Activated T-helper 2 cell treated with anti-CD3 and anti-CD28 coated beads, Interferon-gamma antibody, Interleukin-2, Interleukin-4, amounts not matched to agents 10 μg/mL and 5 μg/mL and 100 μg/mL, durations not matched to agents 14 hours and 24 hours and 36 hours (primary cell): ENCODE results near the gene TNFSF10. TPM values are rescaled to one million over a fixed set of nuclear protein-coding genes. Genes with fewer than 3 reads are reported as not detected.
"Not testable (repeated sequence)": the region's sequence is repeated elsewhere in the genome, so short reads cannot be mapped to it uniquely, and the experiment has no call there.

Experiments used
- DNase-seq: peaks from one replicate; pipeline ENCODE4 v3.0.0; 2021; ENCODE audit warnings: low spot score
- H3K27ac Mint-ChIP-seq: one replicate; pipeline ENCODE4 v1.8.0; 2021; ENCODE audit warnings: mixed read lengths
- H3K27me3 Mint-ChIP-seq: one replicate; pipeline ENCODE4 v1.8.0; 2021; ENCODE audit warnings: low read depth, mixed read lengths
- H3K36me3 Mint-ChIP-seq: one replicate; pipeline ENCODE4 v1.8.0; 2021; ENCODE audit warnings: low read depth, mixed read lengths
- H3K4me1 Mint-ChIP-seq: one replicate; pipeline ENCODE4 v1.8.0; 2021; ENCODE audit warnings: low read depth, mixed read lengths
- H3K4me3 Mint-ChIP-seq: one replicate; pipeline ENCODE4 v1.8.0; 2021; ENCODE audit warnings: low read depth, mild to moderate bottlenecking, moderate library complexity, mixed read lengths
- H3K9me3 Mint-ChIP-seq: one replicate; pipeline ENCODE4 v1.8.0; 2021; ENCODE audit warnings: mixed read lengths
- intact Hi-C: fragments of 100-400 bp; cut with micrococcal nuclease; formaldehyde crosslinking; loops from one replicate; pipeline ENCODE4 v1.15.1; 2023
- total RNA-seq: library from RNA; stranded (reverse); gene quantifications from 2 replicates; pipeline ENCODE4 v1.2.3, GENCODE V29; 2022

The TNFSF10 gene
- total RNA-seq: 52.3 and 54.8 TPM in 2 replicates

- H3K27me3 Mint-ChIP-seq: no peaks in the 10 kb centered on the region
- DNase-seq: peak; percentile 79
- peaks cover 36% of the 10 kb centered on the region for H3K36me3 Mint-ChIP-seq
- H3K4me3 Mint-ChIP-seq: peak within 1 kb of the TSS; percentile 98
- H3K9me3 Mint-ChIP-seq: no peaks in the 10 kb centered on the region
- H3K4me1 Mint-ChIP-seq: peaks cover 41% of the 10 kb centered on the region
- H3K27ac Mint-ChIP-seq: peak within 1 kb of the TSS; percentile 87
- intact Hi-C loops: loop anchor here (1.0 to 2.0 kb wide), 4 partner anchors 28 to 188 kb away; partner anchors contain the start of gene NCEH1
These were observed at the start of gene TNFSF10 for GRCh38 chr3:172522871-172523818. TNFSF10 (minus strand) TSS chr3:172523430; CDS start chr3:172523384, 46 bp downstream.

- Mint-ChIP-seq H3K4me3 (no peak overlapping the region), H3K27ac (no peak overlapping the region)
These were observed 46.1 kb upstream of the TNFSF10 start for GRCh38 chr3:172569128-172570008.

DNA sequence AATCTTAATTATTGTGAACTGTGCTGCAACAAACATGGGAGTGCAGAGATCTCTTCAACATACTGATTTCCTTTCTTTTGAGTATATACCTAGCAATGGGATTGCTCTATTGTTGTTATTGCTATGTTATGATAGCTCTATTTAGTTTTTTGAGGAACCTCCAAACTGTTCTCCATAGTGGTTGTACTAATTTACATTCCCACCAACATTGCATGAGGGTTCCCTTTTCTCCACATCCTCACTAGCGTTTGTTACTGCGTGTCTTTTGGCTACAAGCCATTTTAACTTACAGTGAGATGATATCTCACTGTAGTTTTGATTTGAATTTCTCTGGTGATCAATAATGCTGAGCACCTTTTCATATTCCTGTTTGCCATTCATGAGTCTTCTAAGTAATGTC, 45.5 kb upstream of the TNFSF10 start:
- Mint-ChIP-seq H3K27ac (no peak overlapping the region), H3K4me1 (peaks cover 31% of the 10 kb centered on the region), H3K36me3 (peaks cover 18% of the 10 kb centered on the region), H3K9me3 (peaks cover 30% of the 10 kb centered on the region), H3K4me3 (no peak overlapping the region), H3K27me3 (no peaks in the 10 kb centered on the region)
- intact Hi-C loops: no loop called here
- no peak for DNase-seq

More at GRCh38 chr3:172569128-172570008, 46.1 kb upstream of the TNFSF10 start:
- no peak for DNase-seq
- Mint-ChIP-seq H3K27me3 (no peaks in the 10 kb centered on the region), H3K4me1 (peaks cover 29% of the 10 kb centered on the region), H3K9me3 (peaks cover 30% of the 10 kb centered on the region), H3K36me3 (peaks cover 18% of the 10 kb centered on the region)
- intact Hi-C loops: no loop called here

DNA sequence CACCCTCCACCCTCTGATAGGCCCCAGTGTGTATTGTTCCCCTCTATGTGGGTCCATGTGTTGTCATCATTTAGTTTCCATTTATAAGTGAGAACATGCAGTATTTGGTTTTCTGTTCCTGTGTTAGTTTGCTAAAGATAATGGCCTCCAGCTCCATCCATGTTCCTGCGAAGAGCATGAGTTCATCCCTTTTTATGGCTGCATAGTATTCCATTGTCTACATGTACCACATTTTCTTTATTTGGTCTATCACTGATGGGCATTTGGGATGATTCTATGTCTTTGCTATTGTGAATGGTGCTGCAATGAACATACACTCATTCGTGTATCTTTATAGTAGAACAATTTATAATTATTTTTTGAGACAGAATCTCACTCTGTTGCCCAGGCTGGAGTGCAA, 43.6 kb upstream of the TNFSF10 start:
- intact Hi-C loops, H3K27me3 Mint-ChIP-seq, H3K27ac Mint-ChIP-seq, DNase-seq, H3K4me3 Mint-ChIP-seq: not testable (repeated sequence)
- H3K36me3 Mint-ChIP-seq: peaks cover 15% of the 10 kb centered on the region
- peaks cover 46% of the 10 kb centered on the region for H3K4me1 Mint-ChIP-seq
- peaks cover 30% of the 10 kb centered on the region for H3K9me3 Mint-ChIP-seq

DNA sequence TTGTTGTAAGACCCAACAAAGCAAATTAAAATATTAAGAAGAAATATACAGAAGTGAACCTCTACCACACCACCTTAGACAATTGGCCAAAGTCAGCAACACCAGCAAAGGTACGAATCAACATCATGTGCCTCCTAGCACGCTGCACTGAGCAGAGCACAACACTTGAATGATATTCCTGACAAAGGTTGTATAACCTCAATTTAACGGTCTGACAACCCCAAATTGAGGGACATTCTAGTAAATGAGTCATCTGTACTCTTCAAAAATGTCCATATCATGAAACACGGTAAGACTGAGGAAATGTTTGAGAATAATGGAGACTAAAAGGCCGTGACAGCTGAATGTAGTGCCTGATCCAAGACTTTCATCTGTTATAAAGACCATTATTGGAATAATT, 41.3 kb upstream of the TNFSF10 start:
- peaks cover 8% of the 10 kb centered on the region for H3K36me3 Mint-ChIP-seq
- H3K27ac Mint-ChIP-seq: no peak overlapping the region
- H3K4me1 Mint-ChIP-seq: peaks cover 51% of the 10 kb centered on the region
- no peaks in the 10 kb centered on the region for H3K27me3 Mint-ChIP-seq
- intact Hi-C loops: no loop called here
- no peak for DNase-seq
- peaks cover 21% of the 10 kb centered on the region for H3K9me3 Mint-ChIP-seq
- no peak overlapping the region for H3K4me3 Mint-ChIP-seq

DNA sequence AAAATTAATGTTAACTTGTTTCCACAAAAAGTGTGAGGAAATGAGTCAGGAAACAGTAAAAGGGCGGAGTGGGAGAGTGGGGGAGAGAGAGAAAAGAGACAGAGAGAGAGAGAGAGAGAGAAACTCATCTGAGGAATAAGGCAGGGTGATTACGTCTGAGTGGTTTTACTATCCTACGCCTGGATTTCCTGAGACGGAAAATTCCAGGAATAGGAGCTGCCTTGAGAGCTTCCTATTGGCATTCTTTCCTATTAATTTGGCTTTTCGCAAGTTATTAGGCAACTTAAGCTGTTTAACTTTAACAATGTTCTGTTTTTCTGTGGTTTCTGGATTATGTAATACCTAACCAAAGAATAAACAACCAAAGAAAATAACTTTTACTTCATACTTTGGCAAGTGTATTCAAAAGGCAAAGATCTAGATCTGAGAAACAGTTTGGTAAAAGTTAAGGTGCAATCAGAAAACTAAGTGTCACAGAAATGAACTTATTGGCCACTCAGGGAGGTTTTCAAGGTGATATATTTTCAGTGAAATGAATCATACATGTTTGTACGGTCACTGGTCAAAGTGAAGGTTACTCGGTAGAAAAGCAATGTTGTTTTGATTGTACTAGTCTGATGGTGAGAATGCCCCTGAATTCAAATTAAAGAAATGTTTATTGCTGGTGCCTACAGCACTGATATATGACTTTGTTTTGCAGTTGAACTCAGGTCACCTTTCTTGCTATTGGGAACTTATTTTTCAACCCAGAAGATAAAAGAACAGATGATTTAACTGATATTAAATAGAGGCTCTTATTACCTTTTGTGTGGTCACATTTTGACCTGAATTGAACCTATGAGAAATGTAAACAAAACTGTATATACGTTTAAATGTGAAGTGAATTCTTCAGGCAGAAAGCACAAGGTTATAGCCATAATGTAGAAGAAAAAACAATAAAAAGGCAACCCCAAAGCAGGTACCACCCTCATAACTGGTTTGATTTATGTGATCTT, 39.9 kb upstream of the TNFSF10 start:
- Mint-ChIP-seq H3K4me3 (peak overlapping the region; percentile 40), H3K9me3 (peaks cover 14% of the 10 kb centered on the region), H3K27ac (peak overlapping the region; percentile 89), H3K4me1 (peaks cover 47% of the 10 kb centered on the region), H3K27me3 (no peaks in the 10 kb centered on the region), H3K36me3 (no peaks in the 10 kb centered on the region)
- peak; percentile 32 for DNase-seq
- intact Hi-C loops: loop anchor here (1.0 to 2.0 kb wide), 7 partner anchors 13 to 51 kb away; partner anchors contain the start of gene TNFSF10

DNA sequence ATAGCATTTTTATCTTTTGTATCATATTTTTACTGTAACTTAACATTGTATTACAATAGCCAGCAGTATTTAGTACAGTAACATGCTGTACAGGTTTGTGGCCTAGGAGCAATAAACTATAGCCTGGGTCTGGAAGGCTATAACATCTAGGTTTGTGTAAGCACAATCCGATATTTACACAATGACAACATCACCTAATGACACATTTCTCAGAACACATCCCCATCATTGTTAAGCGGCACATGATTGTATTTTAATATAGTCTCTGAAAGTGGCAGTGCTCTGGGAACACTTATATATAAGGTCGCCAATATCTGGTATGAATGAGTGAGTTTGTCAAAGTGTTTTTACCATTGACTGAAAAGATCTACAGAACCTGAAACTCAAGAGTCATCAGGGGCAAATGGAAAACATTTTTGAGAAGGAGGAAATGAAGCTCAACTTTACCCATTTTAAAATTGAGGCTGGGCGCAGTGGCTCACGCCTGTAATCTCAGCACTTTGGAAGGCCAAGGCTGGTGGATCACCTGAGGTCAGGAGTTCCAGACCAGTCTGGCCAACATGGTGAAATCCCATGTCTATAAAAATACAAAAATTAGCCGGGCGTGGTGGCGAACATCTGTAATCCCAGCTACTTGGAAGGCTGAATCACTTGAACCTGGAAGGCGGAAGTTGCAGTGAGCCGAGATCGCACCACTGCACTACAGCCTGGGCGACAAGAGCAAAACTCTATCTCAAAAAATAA, 38.8 kb upstream of the TNFSF10 start:
- Mint-ChIP-seq H3K27ac (peak overlapping the region; percentile 96), H3K4me3 (peak overlapping the region; percentile 62)
- DNase-seq: no peak

DNA sequence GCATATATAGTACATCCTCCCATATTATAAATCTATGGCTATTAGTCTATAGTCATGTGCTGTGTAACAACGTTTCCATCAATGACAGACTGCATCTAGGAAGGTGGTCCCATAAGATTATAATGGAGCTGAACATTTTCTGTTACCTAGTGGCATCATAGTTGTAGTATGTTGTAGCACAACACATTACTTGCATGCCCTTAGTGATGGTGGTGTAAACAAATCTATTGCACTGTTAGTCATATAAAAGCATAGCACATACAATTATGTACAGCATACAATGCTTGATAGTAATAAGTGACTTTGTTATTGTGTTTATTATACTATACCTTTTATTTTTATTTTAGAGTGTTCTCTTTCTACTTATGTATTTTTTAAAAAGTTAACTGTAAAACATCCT, 37.4 kb upstream of the TNFSF10 start:
- intact Hi-C loops: no loop called here
- H3K27me3 Mint-ChIP-seq: no peaks in the 10 kb centered on the region
- DNase-seq: no peak
- H3K36me3 Mint-ChIP-seq: no peaks in the 10 kb centered on the region
- no peak overlapping the region for H3K4me3 Mint-ChIP-seq
- H3K27ac Mint-ChIP-seq: peak overlapping the region; percentile 42
- H3K9me3 Mint-ChIP-seq: no peaks in the 10 kb centered on the region
- H3K4me1 Mint-ChIP-seq: peaks cover 50% of the 10 kb centered on the region

More for the DNA sequence above, 38.8 kb upstream of the TNFSF10 start:
- H3K9me3 Mint-ChIP-seq: peaks cover 7% of the 10 kb centered on the region
- intact Hi-C loops: loop anchor here (1.0 to 2.0 kb wide), 7 partner anchors 12 to 50 kb away; partner anchors contain the start of gene TNFSF10
- no peaks in the 10 kb centered on the region for H3K27me3 Mint-ChIP-seq
- no peaks in the 10 kb centered on the region for H3K36me3 Mint-ChIP-seq
- H3K4me1 Mint-ChIP-seq: peaks cover 50% of the 10 kb centered on the region

- H3K4me1 Mint-ChIP-seq: peaks cover 50% of the 10 kb centered on the region
- no peak for DNase-seq
- no peaks in the 10 kb centered on the region for H3K36me3 Mint-ChIP-seq
- no peaks in the 10 kb centered on the region for H3K27me3 Mint-ChIP-seq
- no peak overlapping the region for H3K4me3 Mint-ChIP-seq
- H3K9me3 Mint-ChIP-seq: no peaks in the 10 kb centered on the region
- intact Hi-C loops: no loop called here
- H3K27ac Mint-ChIP-seq: no peak overlapping the region
These were observed 36.8 kb upstream of the TNFSF10 start for GRCh38 chr3:172560026-172560425.

GRCh38 chr3:172559020-172559419, 35.8 kb upstream of the TNFSF10 start:
- Mint-ChIP-seq H3K4me1 (peaks cover 45% of the 10 kb centered on the region), H3K36me3 (no peaks in the 10 kb centered on the region), H3K27ac (no peak overlapping the region), H3K9me3 (no peaks in the 10 kb centered on the region), H3K4me3 (no peak overlapping the region), H3K27me3 (no peaks in the 10 kb centered on the region)
- intact Hi-C loops: no loop called here
- no peak for DNase-seq

- H3K4me1 Mint-ChIP-seq: peaks cover 39% of the 10 kb centered on the region
- intact Hi-C loops: loop anchor here (1.0 kb wide), 2 partner anchors 34 to 39 kb away; partner anchors contain the start of gene TNFSF10
- no peak overlapping the region for H3K4me3 Mint-ChIP-seq
- no peaks in the 10 kb centered on the region for H3K36me3 Mint-ChIP-seq
- DNase-seq: no peak
- no peaks in the 10 kb centered on the region for H3K27me3 Mint-ChIP-seq
- no peaks in the 10 kb centered on the region for H3K9me3 Mint-ChIP-seq
- no peak overlapping the region for H3K27ac Mint-ChIP-seq
These were observed 34.4 kb upstream of the TNFSF10 start for GRCh38 chr3:172557515-172558220.
